IMR-90 (cell line): ENCODE data around the gene LDLRAD4. TPM values are rescaled to one million over a fixed set of nuclear protein-coding genes. Genes with fewer than 3 reads are reported as not detected.

Experiments
- ATAC-seq: fragments of 200-7000 bp; cut with Tn5 transposase; 2 replicates; pipeline ENCODE4 v1.9.1; 2020; ENCODE audit warnings: low read depth, mild to moderate bottlenecking, moderate library complexity
- BruUV-seq: library from RNA; stranded (reverse); fragments of 400-500 nt; replicated peaks from 2 replicates; lab custom pipeline; 2021; lab: Mats Ljungman, UMichigan
- CTCF ChIA-PET: fragments of 300-600 bp; formaldehyde crosslinking; extraction: SDS; loops from one replicate; lab custom pipeline; 2021; ENCODE audit warnings: antibody characterized with exemption; lab: Yijun Ruan, JAX
- POLR2A ChIA-PET: fragments of 300-600 bp; sonication (Branson Sonifier 250); formaldehyde crosslinking; loops from one replicate; lab custom pipeline; 2022; ENCODE audit warnings: antibody characterized with exemption; ENCODE audit not compliant: unreplicated experiment; lab: Charles Lee
- DNase-seq: peaks from one replicate; pipeline ENCODE4 v3.0.0; 2013
- H2AFZ ChIP-seq: replicated peaks from 2 replicates; pipeline ENCODE3; 2013; ENCODE audit warnings: low read length, mild to moderate bottlenecking; ENCODE audit not compliant: poor library complexity
- H2AK5ac ChIP-seq: 2 replicates; pipeline ENCODE4 v1.6.1; 2013; ENCODE audit warnings: low read depth, low read length, inconsistent platforms
- H2AK9ac ChIP-seq: replicated peaks from 2 replicates; pipeline ENCODE3; 2013; ENCODE audit warnings: mild to moderate bottlenecking, low read depth, low read length, moderate library complexity; ENCODE audit not compliant: poor library complexity
- H2BK120ac ChIP-seq: 2 replicates; pipeline ENCODE4 v1.6.1; 2013; ENCODE audit warnings: low read depth, low read length, inconsistent platforms
- H2BK15ac ChIP-seq: 3 replicates; pipeline ENCODE4 v1.6.1; 2013; ENCODE audit warnings: low read depth, low read length, inconsistent platforms
- H2BK20ac ChIP-seq: 2 replicates; pipeline ENCODE4 v1.6.1; 2013; ENCODE audit warnings: low read depth, mild to moderate bottlenecking, inconsistent platforms, low read length, moderate library complexity
- H2BK5ac ChIP-seq: 2 replicates; pipeline ENCODE4 v1.6.1; 2013; ENCODE audit warnings: mild to moderate bottlenecking, low read depth, low read length, inconsistent platforms; ENCODE audit not compliant: poor library complexity, severe bottlenecking
- H3K14ac ChIP-seq: replicated peaks from 2 replicates; pipeline ENCODE4 v1.6.1; 2013; ENCODE audit warnings: low read depth, low read length, inconsistent platforms
- H3K18ac ChIP-seq: 2 replicates; pipeline ENCODE4 v1.6.1; 2013; ENCODE audit warnings: low read depth, low read length, control low read depth
- H3K23ac ChIP-seq: 2 replicates; pipeline ENCODE4 v1.6.1; 2013; ENCODE audit warnings: low read depth, low read length, inconsistent platforms
- H3K27ac ChIP-seq: 2 replicates; pipeline ENCODE4 v1.5.1; 2013; ENCODE audit warnings: mild to moderate bottlenecking, control low read depth, low read length; ENCODE audit not compliant: insufficient read depth
- H3K27me3 ChIP-seq: 2 replicates; pipeline ENCODE4 v1.6.1; 2013; ENCODE audit warnings: low read length; ENCODE audit not compliant: control insufficient read depth, insufficient read depth
- H3K36me3 ChIP-seq: 2 replicates; pipeline ENCODE4 v1.6.1; 2013; ENCODE audit warnings: low read length, mixed read lengths; ENCODE audit not compliant: control insufficient read depth, insufficient read depth
- H3K4ac ChIP-seq: 2 replicates; pipeline ENCODE4 v1.6.1; 2013; ENCODE audit warnings: low read depth, low read length, inconsistent platforms
- H3K4me1 ChIP-seq: 2 replicates; pipeline ENCODE4 v1.6.1; 2013; ENCODE audit warnings: low read length, mixed read lengths; ENCODE audit not compliant: control insufficient read depth, insufficient read depth
- H3K4me2 ChIP-seq: 2 replicates; pipeline ENCODE4 v1.6.1; 2013; ENCODE audit warnings: low read depth, mild to moderate bottlenecking, control low read depth, low read length, moderate library complexity
- H3K4me3 ChIP-seq: 2 replicates; pipeline ENCODE4 v1.5.1; 2013; ENCODE audit warnings: low read depth, mild to moderate bottlenecking, control low read depth, low read length, moderate library complexity; ENCODE audit not compliant: insufficient read depth
- H3K56ac ChIP-seq: 2 replicates; pipeline ENCODE4 v1.6.1; 2013; ENCODE audit warnings: low read length, inconsistent platforms; ENCODE audit not compliant: insufficient read depth; ENCODE audit errors: extremely low read depth
- H3K79me1 ChIP-seq, 2 experiments: 2 replicates each; pipeline ENCODE4 v1.6.1; 2013; ENCODE audit warnings: low read length in 2 of 2, inconsistent platforms in 1 of 2, low read depth in 1 of 2
- H3K9ac ChIP-seq: 2 replicates; pipeline ENCODE4 v1.6.1; 2013; ENCODE audit warnings: low read depth, low read length, control low read depth
- H3K9me1 ChIP-seq: 2 replicates; pipeline ENCODE4 v1.6.1; 2013; ENCODE audit warnings: low read length, inconsistent platforms; ENCODE audit not compliant: insufficient read depth
- H3K9me3 ChIP-seq: 2 replicates; pipeline ENCODE4 v1.6.1; 2013; ENCODE audit warnings: low read length; ENCODE audit not compliant: control insufficient read depth, insufficient read depth
- H4K20me1 ChIP-seq: 2 replicates; pipeline ENCODE4 v1.6.1; 2013; ENCODE audit warnings: low read length, inconsistent platforms; ENCODE audit not compliant: insufficient read depth
- H4K5ac ChIP-seq: 2 replicates; pipeline ENCODE4 v1.6.1; 2013; ENCODE audit warnings: mild to moderate bottlenecking, low read depth, low read length, control low read depth
- H4K8ac ChIP-seq, 2 experiments: 2 replicates each; pipeline ENCODE4 v1.6.1; 2013; ENCODE audit warnings: low read depth in 2 of 2, low read length in 2 of 2, control low read depth in 1 of 2, inconsistent platforms in 1 of 2
- H4K91ac ChIP-seq: 2 replicates; pipeline ENCODE4 v1.6.1; 2013; ENCODE audit warnings: low read depth, low read length, inconsistent platforms; ENCODE audit not compliant: insufficient read depth
- BHLHE40 ChIP-seq: fragments of 150-350 bp; IDR thresholded peaks from 2 replicates; pipeline ENCODE4 v1.6.1; 2016; ENCODE audit warnings: mild to moderate bottlenecking, low read depth, low read length
- CEBPB ChIP-seq: IDR thresholded peaks from 2 replicates; pipeline ENCODE4 v1.6.1; 2012; ENCODE audit warnings: low read depth, low read length, improper control_type of control experiment
- FOS ChIP-seq: fragments of 150-350 bp; IDR thresholded peaks from 2 replicates; pipeline ENCODE4 v1.6.1; 2016; ENCODE audit warnings: low read depth, low read length
- MAZ ChIP-seq: IDR thresholded peaks from 2 replicates; pipeline ENCODE4 v1.6.1; 2012; ENCODE audit warnings: low read depth, mild to moderate bottlenecking, low read length, improper control_type of control experiment, moderate library complexity, borderline replicate concordance
- MXI1 ChIP-seq: IDR thresholded peaks from 2 replicates; pipeline ENCODE4 v1.6.1; 2012; ENCODE audit warnings: low read depth, mild to moderate bottlenecking, low read length, moderate library complexity, borderline replicate concordance
- POLR2A ChIP-seq: IDR thresholded peaks from 2 replicates; pipeline ENCODE4 v1.6.1; 2012; ENCODE audit warnings: mild to moderate bottlenecking, low read depth, low read length
- RAD21 ChIP-seq: IDR thresholded peaks from 2 replicates; pipeline ENCODE4 v1.6.1; 2012; ENCODE audit warnings: low read length, improper control_type of control experiment
- RCOR1 ChIP-seq: IDR thresholded peaks from 2 replicates; pipeline ENCODE4 v1.6.1; 2012; ENCODE audit warnings: mild to moderate bottlenecking, low read length, improper control_type of control experiment; ENCODE audit not compliant: insufficient replicate concordance
- RFX5 ChIP-seq: IDR thresholded peaks from 2 replicates; pipeline ENCODE4 v1.8.0; 2012; ENCODE audit warnings: low read depth, mild to moderate bottlenecking, low read length, moderate library complexity
- SMC3 ChIP-seq: fragments of 150-350 bp; IDR thresholded peaks from 2 replicates; pipeline ENCODE4 v1.6.1; 2016; ENCODE audit warnings: low read depth, mild to moderate bottlenecking, antibody characterized with exemption, low read length, moderate library complexity
- WGBS, 2 experiments: methylation state at CpG; one replicate each; pipeline versions ENCODE4 v1.1.5 to v1.1.7; 2013; ENCODE audit warnings: missing lambda C conversion rate in 2 of 2; ENCODE audit not compliant: insufficient read length in 1 of 2; ENCODE audit errors: extremely low coverage in 2 of 2; 5-methylcytosine and 5-hydroxymethylcytosine counted together
- dilution Hi-C: fragments of 300-500 bp; cut with HindIII; formaldehyde crosslinking; loops from one replicate; pipeline ENCODE4 v1.14.3; 2018; ENCODE audit warnings: low sequenced_read_pairs; ENCODE audit not compliant: unreplicated experiment
- in situ Hi-C: fragments of 300-500 bp; cut with MboI; formaldehyde crosslinking; loops from 3 replicates; pipeline ENCODE4 v1.14.3; 2019; ENCODE audit warnings: low sequenced_read_pairs, inconsistent platforms, mixed read lengths
- intact Hi-C: fragments of 100-400 bp; cut with micrococcal nuclease; formaldehyde crosslinking; loops from 2 replicates; pipeline ENCODE4 v1.10.0; 2022
- polyA plus RNA-seq, 3 experiments: library from polyadenylated mRNA; depleted of rRNA; stranded (reverse); fragments of >200 nt; gene quantifications; 2 replicates each; pipeline ENCODE4 v1.2.3, GENCODE V29; 2012; ENCODE audit warnings: low replicate concordance in 1 of 3
- total RNA-seq: library from RNA; depleted of rRNA; stranded (reverse); fragments of >200 nt; gene quantifications from 2 replicates; pipeline ENCODE4 v1.2.3, GENCODE V29; 2012
- TF ChIP-seq, protein P1 (sequence below): fragments of 150-350 bp; IDR thresholded peaks from 2 replicates; pipeline ENCODE4 v1.6.1; 2017; ENCODE audit warnings: mild to moderate bottlenecking, antibody characterized with exemption, low read length, low read depth
- TF ChIP-seq, protein P2 (sequence below): fragments of 150-350 bp; IDR thresholded peaks from 2 replicates; pipeline ENCODE4 v1.6.1; 2016; ENCODE audit warnings: low read depth, mild to moderate bottlenecking, low read length, moderate library complexity, borderline replicate concordance
- TF ChIP-seq, protein P3 (sequence below): conservative IDR thresholded peaks from 2 replicates; pipeline ENCODE4 v1.5.1; 2012; ENCODE audit warnings: mild to moderate bottlenecking, low read depth, low read length, improper control_type of control experiment

LDLRAD4 gene
- total and polyA plus RNA-seq, 2 of the 4 experiments (the other 2 are of a cell fraction), result not detected

DNA sequence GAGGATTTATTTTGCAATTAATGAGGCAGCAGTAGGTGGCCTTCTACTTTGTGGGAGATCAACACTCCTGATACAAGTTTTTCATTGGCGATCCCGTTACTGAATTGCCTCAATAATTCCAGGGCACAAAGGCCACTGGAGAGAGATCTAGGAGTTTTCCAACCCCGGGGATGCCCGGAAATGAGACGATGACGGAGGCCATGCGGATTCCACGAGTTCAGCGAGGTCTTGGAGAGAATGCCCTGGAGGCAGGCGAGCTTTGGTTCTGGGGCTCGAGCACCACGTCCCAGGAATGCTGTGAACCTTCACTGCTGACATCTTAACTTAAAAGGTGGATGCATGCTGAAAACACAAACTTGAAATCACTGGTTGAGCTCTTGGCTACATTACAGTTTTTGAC, 74.2 kb downstream of the LDLRAD4 start:
- Histone ChIP-seq H3K18ac (no peak overlapping the region), H3K9ac (no peak overlapping the region), H3K79me1 (no peaks in the 10 kb centered on the region), H2AK9ac (no peak overlapping the region), H2AK5ac (no peak overlapping the region), H2BK20ac (no peak overlapping the region), H3K4ac (no peak overlapping the region), H3K27me3 (no peaks in the 10 kb centered on the region; the same call in 1 of the 2 replicates), H2BK5ac (no peak overlapping the region), H2AFZ (no peak overlapping the region), H3K23ac (no peak overlapping the region), H3K27ac (no peak overlapping the region), H4K20me1 (no peaks in the 10 kb centered on the region), H2BK15ac (no peak overlapping the region), H3K4me1 (no peaks in the 10 kb centered on the region), H3K4me2 (no peak overlapping the region), H4K8ac (no peak overlapping the region), H2BK120ac (no peak overlapping the region), H3K56ac (no peak overlapping the region), H3K36me3 (no peaks in the 10 kb centered on the region), H3K9me3 (no peaks in the 10 kb centered on the region), H4K5ac (no peak overlapping the region), H3K9me1 (no peaks in the 10 kb centered on the region), H3K14ac (no peak overlapping the region), H3K4me3 (no peak overlapping the region), H4K91ac (no peak overlapping the region)
- in situ Hi-C loops, result no loop called here
- ATAC-seq (no peak), DNase-seq (no peak)
- POLR2A ChIA-PET, result no interaction called here
- no TSS peak for BruUV-seq
- CTCF ChIA-PET, result no interaction called here
- dilution Hi-C loops, result no loop called here
- TF ChIP-seq POLR2A (no peak), RCOR1 (no peak), MAZ (no peak), BHLHE40 (no peak), FOS (no peak), RAD21 (no peak), MXI1 (no peak), RFX5 (no peak), CEBPB (no peak), SMC3 (no peak)
- TF ChIP-seq, protein P1, sequence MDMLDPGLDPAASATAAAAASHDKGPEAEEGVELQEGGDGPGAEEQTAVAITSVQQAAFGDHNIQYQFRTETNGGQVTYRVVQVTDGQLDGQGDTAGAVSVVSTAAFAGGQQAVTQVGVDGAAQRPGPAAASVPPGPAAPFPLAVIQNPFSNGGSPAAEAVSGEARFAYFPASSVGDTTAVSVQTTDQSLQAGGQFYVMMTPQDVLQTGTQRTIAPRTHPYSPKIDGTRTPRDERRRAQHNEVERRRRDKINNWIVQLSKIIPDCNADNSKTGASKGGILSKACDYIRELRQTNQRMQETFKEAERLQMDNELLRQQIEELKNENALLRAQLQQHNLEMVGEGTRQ, result no peak
- TF ChIP-seq, protein P2, sequence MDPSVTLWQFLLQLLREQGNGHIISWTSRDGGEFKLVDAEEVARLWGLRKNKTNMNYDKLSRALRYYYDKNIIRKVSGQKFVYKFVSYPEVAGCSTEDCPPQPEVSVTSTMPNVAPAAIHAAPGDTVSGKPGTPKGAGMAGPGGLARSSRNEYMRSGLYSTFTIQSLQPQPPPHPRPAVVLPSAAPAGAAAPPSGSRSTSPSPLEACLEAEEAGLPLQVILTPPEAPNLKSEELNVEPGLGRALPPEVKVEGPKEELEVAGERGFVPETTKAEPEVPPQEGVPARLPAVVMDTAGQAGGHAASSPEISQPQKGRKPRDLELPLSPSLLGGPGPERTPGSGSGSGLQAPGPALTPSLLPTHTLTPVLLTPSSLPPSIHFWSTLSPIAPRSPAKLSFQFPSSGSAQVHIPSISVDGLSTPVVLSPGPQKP, result no peak
- TF ChIP-seq, protein P3, sequence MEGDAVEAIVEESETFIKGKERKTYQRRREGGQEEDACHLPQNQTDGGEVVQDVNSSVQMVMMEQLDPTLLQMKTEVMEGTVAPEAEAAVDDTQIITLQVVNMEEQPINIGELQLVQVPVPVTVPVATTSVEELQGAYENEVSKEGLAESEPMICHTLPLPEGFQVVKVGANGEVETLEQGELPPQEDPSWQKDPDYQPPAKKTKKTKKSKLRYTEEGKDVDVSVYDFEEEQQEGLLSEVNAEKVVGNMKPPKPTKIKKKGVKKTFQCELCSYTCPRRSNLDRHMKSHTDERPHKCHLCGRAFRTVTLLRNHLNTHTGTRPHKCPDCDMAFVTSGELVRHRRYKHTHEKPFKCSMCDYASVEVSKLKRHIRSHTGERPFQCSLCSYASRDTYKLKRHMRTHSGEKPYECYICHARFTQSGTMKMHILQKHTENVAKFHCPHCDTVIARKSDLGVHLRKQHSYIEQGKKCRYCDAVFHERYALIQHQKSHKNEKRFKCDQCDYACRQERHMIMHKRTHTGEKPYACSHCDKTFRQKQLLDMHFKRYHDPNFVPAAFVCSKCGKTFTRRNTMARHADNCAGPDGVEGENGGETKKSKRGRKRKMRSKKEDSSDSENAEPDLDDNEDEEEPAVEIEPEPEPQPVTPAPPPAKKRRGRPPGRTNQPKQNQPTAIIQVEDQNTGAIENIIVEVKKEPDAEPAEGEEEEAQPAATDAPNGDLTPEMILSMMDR, result no peak
- intact Hi-C loops, result no loop called here
- WGBS, 2 experiments, result 62% methylated on average over 6 of the region's 12 CpGs; no CpG with 5 or more reads in 1 of the 2 experiments
